Activated CD8-positive, alpha-beta T cell treated with anti-CD3 and anti-CD28 coated beads for 36 hours (primary cell): ENCODE results near the gene FAM111B. TPM values are rescaled to one million over a fixed set of nuclear protein-coding genes. Genes with fewer than 3 reads are reported as not detected.
"Not testable (repeated sequence)": the region's sequence is repeated elsewhere in the genome, so short reads cannot be mapped to it uniquely, and the experiment has no call there.

Experiments used
- ATAC-seq: fragments of 200-7000 bp; cut with Tn5 transposase; one replicate; pipeline ENCODE4 v1.10.0; 2021; ENCODE audit warnings: mild to moderate bottlenecking, moderate library complexity
- CTCF ChIA-PET: fragments of 350-600 bp; sonication (Branson Sonifier 250); formaldehyde crosslinking; loops from one replicate; lab custom pipeline; 2021; ENCODE audit warnings: antibody characterized with exemption; lab: Charles Lee
- POLR2A ChIA-PET: fragments of 350-600 bp; sonication (Branson Sonifier 250); formaldehyde crosslinking; loops from one replicate; lab custom pipeline; 2021; ENCODE audit warnings: antibody characterized with exemption; lab: Charles Lee
- DNase-seq: peaks from one replicate; pipeline ENCODE4 v3.0.0-alpha.2; 2020
- H3K27ac Mint-ChIP-seq: one replicate; pipeline ENCODE4 v1.8.0; 2021; ENCODE audit warnings: mild to moderate bottlenecking, mixed read lengths
- H3K27me3 Mint-ChIP-seq: one replicate; pipeline ENCODE4 v1.8.0; 2021; ENCODE audit warnings: mixed read lengths
- H3K36me3 Mint-ChIP-seq: one replicate; pipeline ENCODE4 v1.8.0; 2021; ENCODE audit warnings: low read depth, mixed read lengths
- H3K4me1 Mint-ChIP-seq: one replicate; pipeline ENCODE4 v1.8.0; 2021; ENCODE audit warnings: low read depth, mixed read lengths
- H3K4me3 Mint-ChIP-seq: one replicate; pipeline ENCODE4 v1.8.0; 2021; ENCODE audit warnings: mild to moderate bottlenecking, moderate library complexity, mixed read lengths
- H3K9me3 Mint-ChIP-seq: one replicate; pipeline ENCODE4 v1.8.0; 2021; ENCODE audit warnings: mixed read lengths
- intact Hi-C: fragments of 100-400 bp; cut with micrococcal nuclease; formaldehyde crosslinking; loops from one replicate; pipeline ENCODE4 v1.10.0; 2022
- total RNA-seq, 2 experiments: library from RNA; stranded (reverse); gene quantifications; one replicate each; pipeline ENCODE4 v1.2.3, GENCODE V29; 2021
- TF ChIP-seq, protein P1 (sequence below): fragments of 200-600 bp; IDR thresholded peaks from one replicate; pipeline ENCODE4 v1.8.0; 2022; ENCODE audit warnings: antibody characterized with exemption, mild to moderate bottlenecking

The FAM111B gene
- total RNA-seq, 2 experiments from 2014 or later, result 18.2 to 18.3 TPM

DNA sequence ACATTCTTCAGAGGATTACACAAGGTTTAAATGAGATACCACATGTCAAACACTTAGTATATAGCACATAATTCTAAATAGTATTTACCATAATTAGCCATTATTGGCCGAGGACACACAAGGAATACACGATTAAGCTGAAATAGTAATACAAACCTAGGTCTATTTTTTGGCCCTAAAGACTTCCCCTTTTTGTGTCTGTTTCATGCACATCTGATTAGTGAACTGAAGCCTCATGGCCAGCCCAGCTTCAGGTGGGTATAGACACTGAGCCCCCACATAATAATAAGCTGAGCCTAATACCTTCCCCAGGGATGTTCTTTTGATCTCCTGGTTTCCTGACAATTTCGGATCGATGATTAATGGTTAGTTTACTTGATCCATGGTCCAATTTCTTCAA, 18.9 kb upstream of the FAM111B start:
- ChIA-PET POLR2A (no interaction called here), CTCF (interaction anchor here (1.3 kb wide), 1 partner anchor 48 kb away, joined by 7 read pairs; no protein-coding TSS in a partner anchor)
- H3K27ac Mint-ChIP-seq, result no peak overlapping the region
- intact Hi-C loops, result no loop called here
- no peak overlapping the region for H3K4me3 Mint-ChIP-seq
- no peaks in the 10 kb centered on the region for H3K36me3 Mint-ChIP-seq
- no peak for ATAC-seq
- TF ChIP-seq, protein P1, sequence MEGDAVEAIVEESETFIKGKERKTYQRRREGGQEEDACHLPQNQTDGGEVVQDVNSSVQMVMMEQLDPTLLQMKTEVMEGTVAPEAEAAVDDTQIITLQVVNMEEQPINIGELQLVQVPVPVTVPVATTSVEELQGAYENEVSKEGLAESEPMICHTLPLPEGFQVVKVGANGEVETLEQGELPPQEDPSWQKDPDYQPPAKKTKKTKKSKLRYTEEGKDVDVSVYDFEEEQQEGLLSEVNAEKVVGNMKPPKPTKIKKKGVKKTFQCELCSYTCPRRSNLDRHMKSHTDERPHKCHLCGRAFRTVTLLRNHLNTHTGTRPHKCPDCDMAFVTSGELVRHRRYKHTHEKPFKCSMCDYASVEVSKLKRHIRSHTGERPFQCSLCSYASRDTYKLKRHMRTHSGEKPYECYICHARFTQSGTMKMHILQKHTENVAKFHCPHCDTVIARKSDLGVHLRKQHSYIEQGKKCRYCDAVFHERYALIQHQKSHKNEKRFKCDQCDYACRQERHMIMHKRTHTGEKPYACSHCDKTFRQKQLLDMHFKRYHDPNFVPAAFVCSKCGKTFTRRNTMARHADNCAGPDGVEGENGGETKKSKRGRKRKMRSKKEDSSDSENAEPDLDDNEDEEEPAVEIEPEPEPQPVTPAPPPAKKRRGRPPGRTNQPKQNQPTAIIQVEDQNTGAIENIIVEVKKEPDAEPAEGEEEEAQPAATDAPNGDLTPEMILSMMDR, result no peak
- H3K27me3 Mint-ChIP-seq, result peaks cover 7% of the 10 kb centered on the region
- H3K9me3 Mint-ChIP-seq, result no peaks in the 10 kb centered on the region
- H3K4me1 Mint-ChIP-seq, result no peaks in the 10 kb centered on the region
- no peak for DNase-seq

DNA sequence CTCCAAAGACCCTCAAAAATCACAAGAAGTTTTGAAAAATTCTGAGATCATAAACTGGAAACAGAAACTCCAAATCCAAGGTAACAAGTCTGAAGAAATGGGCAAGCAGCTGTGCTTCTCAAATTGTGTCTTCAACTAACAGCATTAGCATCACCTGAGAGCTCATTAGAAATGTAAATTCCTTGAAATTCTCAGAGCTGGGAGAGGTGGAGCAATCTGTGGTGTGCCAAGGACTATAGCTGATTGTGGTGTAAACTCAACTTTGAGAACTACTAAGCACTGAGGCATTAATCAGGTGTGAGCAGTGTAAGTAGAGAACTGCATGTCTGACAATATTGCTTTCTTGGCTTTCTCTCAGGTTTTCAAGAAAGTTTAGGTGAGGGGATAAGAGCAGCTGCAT, 13.5 kb upstream of the FAM111B start:
- H3K9me3 Mint-ChIP-seq, H3K27ac Mint-ChIP-seq, POLR2A ChIA-PET, H3K36me3 Mint-ChIP-seq, H3K4me3 Mint-ChIP-seq, H3K4me1 Mint-ChIP-seq, DNase-seq, intact Hi-C loops, ATAC-seq: not testable (repeated sequence)
- CTCF ChIA-PET, result interaction anchor here (1.0 to 1.2 kb wide), 2 partner anchors 42 to 65 kb away, joined by 5 read pairs; no protein-coding TSS in a partner anchor
- peaks cover 12% of the 10 kb centered on the region for H3K27me3 Mint-ChIP-seq

DNA sequence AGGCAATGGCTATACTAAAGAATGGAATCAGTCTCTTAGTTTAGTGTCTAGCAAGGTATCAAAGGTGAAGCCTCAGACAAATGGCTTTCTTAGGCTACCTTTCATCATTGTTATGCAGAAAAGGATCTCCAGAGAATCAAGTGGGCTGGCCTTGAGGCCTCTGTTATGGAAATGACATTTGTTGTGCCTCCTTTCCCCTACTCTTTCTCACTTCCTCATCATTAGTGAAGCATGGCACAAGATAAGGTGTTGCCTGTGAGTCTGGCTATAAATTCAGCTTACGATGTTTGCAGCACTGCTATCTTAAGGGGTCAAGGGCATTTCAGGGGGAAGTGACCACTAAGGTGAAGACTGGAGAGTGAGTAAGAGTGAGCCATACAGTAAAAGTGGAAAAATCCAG, 11.8 kb upstream of the FAM111B start:
- intact Hi-C loops, result loop anchor here (5.0 kb wide), 2 partner anchors 42 to 62 kb away; no protein-coding TSS in a partner anchor
- CTCF ChIA-PET, result interaction anchor here (2.0 to 6.0 kb wide), 3 partner anchors 17 to 62 kb away, joined by 4 to 52 read pairs (median 44); no protein-coding TSS in a partner anchor
- H3K27me3 Mint-ChIP-seq, result peaks cover 18% of the 10 kb centered on the region
- H3K36me3 Mint-ChIP-seq, DNase-seq, H3K9me3 Mint-ChIP-seq, POLR2A ChIA-PET, H3K4me1 Mint-ChIP-seq, H3K27ac Mint-ChIP-seq, H3K4me3 Mint-ChIP-seq, ATAC-seq: not testable (repeated sequence)

DNA sequence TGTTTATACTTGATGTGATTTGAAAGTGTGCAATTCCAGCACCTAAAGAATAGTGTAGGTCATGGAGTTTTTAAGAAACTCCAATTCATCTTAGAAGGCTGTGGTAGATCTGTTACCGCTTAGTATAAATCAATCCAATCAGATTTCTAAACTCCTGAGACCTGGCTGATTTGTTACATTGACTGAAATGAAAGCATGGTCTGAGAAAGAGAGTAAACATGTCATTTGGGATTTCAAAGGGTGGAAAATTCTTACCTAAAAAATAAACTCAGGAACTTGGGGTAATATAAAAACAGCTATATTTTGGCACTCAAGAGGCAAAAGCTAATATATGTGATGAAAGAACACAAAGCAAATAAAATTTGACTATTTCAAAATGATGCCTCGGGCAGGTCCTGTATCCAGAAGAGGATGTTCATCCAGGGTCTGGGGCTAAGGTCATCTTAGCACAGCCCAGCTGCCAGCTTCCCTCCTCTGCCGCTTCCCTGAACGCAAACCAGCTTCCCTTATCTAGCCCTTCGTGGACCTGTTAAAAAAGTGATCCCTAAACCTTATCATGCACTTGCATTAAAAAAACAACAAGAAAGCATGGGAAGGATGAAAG, 11.0 kb upstream of the FAM111B start:
- peaks cover 25% of the 10 kb centered on the region for H3K27me3 Mint-ChIP-seq
- CTCF ChIA-PET, result interaction anchor here (1.1 to 6.0 kb wide), 6 partner anchors 18 to 61 kb away, joined by 3 to 52 read pairs (median 4); partner anchors contain the start of gene FAM111A
- POLR2A ChIA-PET, H3K9me3 Mint-ChIP-seq, H3K4me3 Mint-ChIP-seq, H3K4me1 Mint-ChIP-seq, H3K36me3 Mint-ChIP-seq, H3K27ac Mint-ChIP-seq, ATAC-seq, DNase-seq: not testable (repeated sequence)
- intact Hi-C loops, result loop anchor here (5.0 kb wide), 2 partner anchors 41 to 61 kb away; no protein-coding TSS in a partner anchor

DNA sequence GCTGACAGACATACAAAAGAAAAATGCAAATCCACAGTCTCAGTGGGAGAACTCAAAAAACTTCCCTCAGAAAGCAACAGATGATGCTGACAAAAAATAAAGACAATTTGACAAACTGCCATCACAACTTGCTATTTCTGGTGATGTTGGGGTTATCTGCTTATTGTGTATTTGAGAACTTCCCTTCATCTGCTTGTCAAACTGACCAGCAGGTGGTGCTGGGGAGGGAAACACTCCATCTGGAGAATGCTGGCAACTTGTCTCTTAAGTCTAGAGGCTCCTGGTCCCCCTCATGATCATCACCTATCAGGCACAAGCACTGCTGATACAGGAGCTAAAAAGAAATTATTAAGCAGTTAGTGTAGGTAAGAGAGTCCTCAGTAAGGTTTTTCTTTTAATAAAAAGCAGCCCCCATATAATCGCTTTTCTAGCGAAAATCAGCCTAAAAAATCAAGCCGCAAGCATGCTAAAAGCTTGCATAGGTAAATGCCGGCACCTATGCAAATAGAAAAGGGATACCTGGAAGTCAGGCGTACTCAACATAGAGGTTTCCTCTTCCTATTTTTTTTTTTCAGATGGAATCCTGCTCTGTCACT, 9.8 kb upstream of the FAM111B start:
- intact Hi-C loops, result loop anchor here (5.0 kb wide), 2 partner anchors 40 to 60 kb away; no protein-coding TSS in a partner anchor
- DNase-seq (peak; percentile 82), ATAC-seq (peak; percentile 80)
- ChIA-PET CTCF (interaction anchor here (0.7 to 6.0 kb wide), 16 partner anchors 9 to 90 kb away, joined by 3 to 52 read pairs (median 4); partner anchors contain the start of gene FAM111A), POLR2A (no interaction called here)
- Mint-ChIP-seq H3K4me1 (peaks cover 3% of the 10 kb centered on the region), H3K27ac (no peak overlapping the region), H3K36me3 (no peaks in the 10 kb centered on the region), H3K4me3 (no peak overlapping the region), H3K9me3 (no peaks in the 10 kb centered on the region), H3K27me3 (peaks cover 31% of the 10 kb centered on the region)
- TF ChIP-seq, protein P1, result peak; percentile 76

DNA sequence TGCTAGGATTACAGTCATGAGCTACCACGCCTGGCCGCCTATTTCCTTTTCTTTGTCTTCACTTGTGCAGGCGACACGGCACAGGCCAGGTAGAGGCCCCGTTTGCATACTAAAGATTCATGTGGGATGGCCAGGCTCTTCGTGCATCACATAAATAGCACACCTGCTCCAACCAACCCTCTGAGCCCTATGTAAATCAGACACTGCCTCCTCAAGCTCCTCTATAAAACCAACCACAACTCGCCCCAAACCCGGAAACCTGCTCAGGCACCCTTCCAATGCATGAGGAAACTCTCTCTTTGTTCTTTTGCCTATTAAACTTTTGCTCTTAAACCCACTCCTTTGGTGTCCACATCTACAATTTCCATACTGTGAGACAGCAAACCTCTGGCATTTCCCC, 9.1 kb upstream of the FAM111B start:
- CTCF ChIA-PET, result interaction anchor here (0.7 to 6.0 kb wide), 13 partner anchors 8 to 89 kb away, joined by 3 to 52 read pairs (median 5); no protein-coding TSS in a partner anchor
- H3K4me1 Mint-ChIP-seq, H3K4me3 Mint-ChIP-seq, POLR2A ChIA-PET, H3K36me3 Mint-ChIP-seq, DNase-seq, ATAC-seq, H3K9me3 Mint-ChIP-seq, H3K27ac Mint-ChIP-seq: not testable (repeated sequence)
- peaks cover 35% of the 10 kb centered on the region for H3K27me3 Mint-ChIP-seq
- intact Hi-C loops, result loop anchor here (5.0 kb wide), 2 partner anchors 39 to 59 kb away; no protein-coding TSS in a partner anchor
